HTERT RPE-1 (cell line): ENCODE data around the gene GTF2H3.

Experiments used
- in situ Hi-C: fragments of 300-500 bp; cut with MboI; formaldehyde crosslinking; loops from 4 replicates; pipeline ENCODE4 v1.14.3; 2020; ENCODE audit warnings: low sequenced_read_pairs

Gene GTF2H3

DNA sequence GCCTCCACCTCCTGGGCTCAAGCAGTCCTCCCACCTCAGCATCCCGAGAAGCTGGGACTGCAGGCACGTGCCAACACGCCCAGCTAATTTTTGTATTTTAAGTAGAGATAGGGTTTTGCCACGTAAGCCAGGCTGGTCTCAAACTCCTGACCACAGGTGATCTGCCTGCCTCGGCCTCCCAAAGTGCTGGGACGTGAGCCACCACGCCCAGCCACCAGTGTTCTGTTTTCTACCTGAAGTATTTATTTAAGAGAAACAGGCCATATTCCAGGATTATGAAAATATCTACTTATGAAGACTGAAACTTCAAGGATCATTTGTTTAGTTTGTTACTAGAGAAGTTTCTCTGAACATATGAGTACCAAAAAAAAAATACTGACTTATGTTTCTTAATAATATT lies 10.3 kb downstream of the GTF2H3 start:
- in situ Hi-C loops, result no loop called here

GRCh38 chr12:123645380-123645779 lies 11.8 kb downstream of the GTF2H3 start:
- in situ Hi-C loops, result no loop called here

- in situ Hi-C loops, result no loop called here
These were observed 12.2 kb downstream of the GTF2H3 start for GRCh38 chr12:123645878-123646277.

DNA sequence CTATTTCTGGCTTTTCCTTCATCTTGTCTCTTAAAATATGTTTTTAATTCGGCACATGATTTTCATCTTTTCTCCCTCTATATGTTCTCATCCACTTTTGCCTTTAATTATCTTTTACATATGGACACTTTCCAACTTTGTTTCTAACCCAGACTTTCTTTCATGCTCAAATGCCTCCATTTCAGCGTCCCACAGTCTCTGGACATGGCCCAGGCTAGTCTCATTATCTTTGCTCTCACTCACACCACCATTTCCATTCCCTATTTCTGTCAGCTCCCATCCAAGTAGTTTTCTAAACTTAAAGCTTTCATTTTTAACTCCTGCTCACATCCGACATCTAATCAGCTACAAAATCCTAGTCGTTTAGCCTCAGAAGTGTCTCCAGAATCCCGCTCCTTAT lies 14.8 kb downstream of the GTF2H3 start:
- in situ Hi-C loops, result no loop called here

- in situ Hi-C loops, result no loop called here
These were observed 20.6 kb downstream of the GTF2H3 start for GRCh38 chr12:123654129-123654701.

- in situ Hi-C loops, result no loop called here
These were observed 21.8 kb downstream of the GTF2H3 start for GRCh38 chr12:123655420-123655819.

- in situ Hi-C loops, result no loop called here
These were observed 22.8 kb downstream of the GTF2H3 start for GRCh38 chr12:123656392-123656791.

DNA sequence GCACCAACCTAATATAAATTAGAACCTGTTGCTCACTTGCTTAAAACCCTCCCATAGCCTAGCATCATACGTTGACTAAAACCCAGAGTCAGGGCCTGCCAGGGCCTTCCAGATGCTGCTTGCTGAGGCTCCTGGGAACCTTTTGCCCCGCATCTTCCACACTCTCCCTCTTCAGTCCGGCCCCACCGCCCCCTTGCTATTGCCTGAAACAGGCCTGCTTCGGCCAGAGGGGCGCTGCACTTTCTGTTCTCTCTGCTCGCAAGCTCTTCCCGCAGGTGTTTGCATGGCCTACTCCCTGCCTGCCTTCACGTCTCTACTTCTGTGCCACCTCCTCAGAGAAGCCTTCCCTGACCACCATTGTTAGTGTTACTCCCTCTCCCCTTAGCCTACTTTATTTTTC lies 23.6 kb downstream of the GTF2H3 start:
- in situ Hi-C loops, result no loop called here

GRCh38 chr12:123659996-123660727 lies 26.5 kb downstream of the GTF2H3 start:
- in situ Hi-C loops, result no loop called here

- in situ Hi-C loops, result no loop called here
These were observed 34.1 kb downstream of the GTF2H3 start for GRCh38 chr12:123667771-123668170.

GRCh38 chr12:123670882-123671728 lies 37.5 kb downstream of the GTF2H3 start, which contains the start of gene TCTN2:
TSS of gene TCTN2 (plus strand) at chr12:123671113. CDS start at chr12:123671241, 128 bp downstream.
- in situ Hi-C loops, result no loop called here

DNA sequence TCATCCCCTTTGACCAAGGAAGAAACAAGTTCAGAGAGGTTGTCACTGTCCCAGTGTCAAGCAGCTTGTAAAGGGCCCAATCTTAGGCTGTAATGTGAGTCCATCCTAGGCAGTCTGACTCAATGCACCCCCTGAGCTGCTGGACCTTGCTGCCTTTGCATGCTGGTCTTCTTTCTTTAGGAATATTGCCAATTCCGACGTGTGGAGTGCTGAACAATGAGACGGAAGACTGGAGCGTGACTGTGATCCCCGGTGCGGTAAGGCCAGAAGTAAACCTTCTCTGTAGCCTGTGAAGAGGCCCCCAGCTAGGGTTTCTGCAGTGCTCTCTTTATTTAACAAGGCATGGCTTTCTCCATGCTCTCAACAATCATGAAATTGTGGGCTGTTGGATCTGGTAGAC lies 38.2 kb downstream of the GTF2H3 start:
- in situ Hi-C loops, result no loop called here

DNA sequence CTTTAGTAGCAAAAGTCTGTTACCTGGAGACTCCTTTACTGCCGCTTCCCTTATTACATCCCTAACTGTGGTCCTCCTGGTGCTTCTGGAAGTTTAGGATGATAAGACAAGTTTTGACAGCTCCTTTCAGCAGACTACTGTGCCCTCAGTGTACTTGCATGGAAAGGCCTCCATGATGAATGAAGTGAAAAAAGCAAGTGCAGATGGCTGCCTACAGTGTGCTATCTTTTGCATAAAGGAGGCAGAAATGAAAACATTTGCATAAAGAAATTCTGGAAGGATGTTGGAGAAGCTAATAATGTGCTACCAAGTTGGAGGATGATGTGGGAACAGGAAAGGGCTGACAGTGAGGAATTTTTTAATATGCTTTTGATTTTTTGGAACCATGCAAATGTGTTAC lies 41.8 kb downstream of the GTF2H3 start:
- in situ Hi-C loops, result no loop called here

- in situ Hi-C loops, result no loop called here
These were observed 43.1 kb downstream of the GTF2H3 start for GRCh38 chr12:123676616-123677320.

- in situ Hi-C loops, result no loop called here
These were observed 45.4 kb downstream of the GTF2H3 start for GRCh38 chr12:123678981-123679380.

DNA sequence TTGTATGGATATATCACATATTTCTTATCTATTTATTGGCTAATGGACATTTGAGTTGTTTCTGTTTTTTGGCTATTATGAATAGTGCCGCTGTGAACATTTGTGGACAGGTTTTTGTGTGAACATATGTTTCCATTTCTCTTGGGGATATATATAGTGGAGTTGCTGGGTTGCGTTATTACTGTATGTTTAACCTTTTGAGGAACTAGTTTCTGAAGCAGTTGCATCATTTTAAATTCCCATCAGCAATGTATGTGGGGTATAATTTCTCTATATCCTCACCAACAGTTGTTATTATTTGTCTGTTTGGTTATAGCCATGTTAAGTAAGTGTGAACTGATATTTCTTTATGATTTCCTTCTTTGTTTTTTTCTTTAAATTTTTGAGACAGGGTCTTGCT lies 48.0 kb downstream of the GTF2H3 start:
- in situ Hi-C loops, result no loop called here

- in situ Hi-C loops, result no loop called here
These were observed 50.3 kb downstream of the GTF2H3 start for GRCh38 chr12:123683964-123684363.

- in situ Hi-C loops, result no loop called here
These were observed 53.1 kb downstream of the GTF2H3 start for GRCh38 chr12:123686636-123687190.

DNA sequence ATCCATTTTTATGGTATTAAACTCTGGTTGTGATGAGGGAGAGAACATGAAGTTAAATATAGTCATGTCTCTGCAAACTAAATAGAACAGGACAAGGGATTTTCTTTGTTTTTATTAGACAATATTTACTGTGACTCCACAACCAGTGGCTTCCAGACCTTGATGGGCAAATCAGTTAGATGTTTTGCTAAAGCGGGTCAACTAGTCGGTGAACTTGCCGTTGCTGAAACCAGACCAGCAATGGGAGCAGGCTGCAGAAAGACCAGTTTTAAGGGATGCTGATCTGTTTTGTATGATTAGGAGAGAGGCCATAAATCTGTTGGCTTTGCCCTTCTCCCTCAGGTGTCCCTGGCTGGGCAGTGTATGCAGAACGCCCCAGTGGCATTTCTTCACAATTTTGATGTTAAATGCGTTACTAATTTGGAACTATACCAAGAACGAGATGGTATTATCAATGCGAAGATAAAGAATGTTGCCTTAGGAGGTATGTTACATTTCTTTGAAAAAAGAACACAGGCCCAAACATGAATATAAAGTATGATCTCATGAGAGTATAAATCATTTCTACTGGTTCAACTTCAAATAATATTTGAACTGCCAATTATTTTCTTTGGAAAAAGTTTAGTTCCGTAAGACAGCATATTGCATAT lies 56.7 kb downstream of the GTF2H3 start:
- in situ Hi-C loops, result no loop called here

GRCh38 chr12:123696207-123696606 lies 62.6 kb downstream of the GTF2H3 start:
- in situ Hi-C loops, result no loop called here
